ENCODE data around the gene CEP290.

Gene CEP290

DNA sequence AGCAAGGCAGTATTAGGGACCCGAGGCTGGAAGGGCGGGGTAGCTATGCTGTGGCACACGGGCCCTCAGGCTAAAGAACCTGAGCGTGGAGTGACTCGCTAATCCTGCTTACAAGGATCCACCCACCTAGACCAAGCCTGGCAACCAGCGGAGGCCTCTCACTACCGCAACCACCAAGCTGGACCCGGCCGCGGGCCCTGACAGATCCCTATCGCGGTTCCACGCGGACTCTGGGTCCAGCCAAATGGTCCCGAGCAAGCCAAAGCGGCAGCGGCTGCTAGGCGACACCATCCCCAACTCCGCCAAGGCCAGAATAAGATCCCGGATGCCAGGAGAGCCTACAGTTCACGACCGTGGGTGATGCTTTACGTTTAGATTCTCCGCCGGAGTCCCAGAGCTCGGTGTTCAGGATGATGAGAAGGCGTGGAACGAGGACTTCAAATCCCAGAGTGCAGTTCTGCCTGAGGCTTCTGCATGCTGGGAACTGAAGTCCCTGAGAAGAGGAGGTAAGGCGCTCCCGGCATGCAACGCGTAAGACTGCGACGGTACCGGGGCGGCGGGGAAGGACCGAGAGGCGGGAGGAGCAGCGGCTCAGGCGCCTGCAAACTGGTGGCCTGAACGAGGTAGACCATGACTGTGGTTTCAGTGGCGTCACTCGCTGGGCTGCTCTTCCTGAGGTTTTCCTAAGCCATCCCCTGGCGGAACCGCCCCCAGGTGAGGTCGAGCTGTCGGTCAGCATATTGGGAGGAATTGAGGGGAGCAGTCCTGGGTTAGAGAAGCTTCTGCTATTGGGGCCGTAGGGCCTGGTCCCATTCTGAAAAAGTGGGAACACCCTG, at the start of gene CEP290, which contains the start of gene TMTC3:
Gene CEP290, minus strand, starts transcription at position 315 of the 836 bp plus-strand sequence. CDS start 781 bp downstream, outside the sequence.
Gene TMTC3, plus strand, starts transcription at position 534 of the 836 bp plus-strand sequence. CDS start 6,009 bp downstream, outside the sequence.
- peak; percentile 99 for DNase-seq (ENCODE audit: low spot score)

DNA sequence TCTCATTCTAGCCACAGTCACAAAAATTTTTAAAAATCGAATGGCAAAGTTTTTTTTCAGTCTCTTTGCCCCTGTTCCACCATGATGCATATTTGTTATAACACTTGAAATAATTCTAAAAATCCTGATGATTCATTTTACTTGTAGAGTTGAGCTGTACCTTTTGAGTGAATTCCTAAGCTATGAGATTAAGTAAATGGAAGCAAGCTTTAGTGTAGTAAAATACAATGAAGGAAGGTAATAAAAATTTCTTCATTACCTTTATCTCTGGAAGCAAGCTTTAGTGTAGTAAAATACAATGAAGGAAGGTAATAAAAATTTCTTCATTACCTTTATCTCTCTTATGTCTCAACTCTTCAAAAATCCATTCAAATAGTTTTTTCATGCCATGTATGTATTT, 46.3 kb upstream of the CEP290 start:
- DNase-seq (ENCODE audit: low spot score) = no peak

- DNase-seq (ENCODE audit: low spot score) = no peak
Measured at GRCh38 chr12:88187571-88187970, 45.7 kb upstream of the CEP290 start.

- DNase-seq (ENCODE audit: low spot score) = peak; percentile 45
Measured at GRCh38 chr12:88185988-88186387, 44.1 kb upstream of the CEP290 start.

DNA sequence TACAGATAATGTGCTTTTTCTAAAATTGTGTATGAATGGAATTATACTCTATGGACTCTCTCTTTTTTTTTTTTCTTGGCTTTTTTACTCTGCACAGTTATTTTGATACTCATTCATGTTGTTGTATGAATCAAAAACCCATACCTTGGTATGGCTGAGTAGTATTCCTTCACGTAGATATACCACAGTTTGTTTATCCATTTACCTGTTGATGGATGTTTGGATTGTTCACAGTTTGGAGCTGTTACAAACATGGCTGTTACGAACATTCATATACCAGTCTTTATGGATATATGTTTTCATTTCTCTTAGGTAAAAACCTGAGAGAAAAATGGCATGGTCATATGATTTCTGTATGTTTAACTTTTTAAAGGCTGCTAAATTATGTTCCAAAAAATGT, 43.4 kb upstream of the CEP290 start:
- DNase-seq (ENCODE audit: low spot score) = no peak

- DNase-seq (ENCODE audit: low spot score) = no peak
Measured at GRCh38 chr12:88184196-88184595, 42.3 kb upstream of the CEP290 start.

- no peak for DNase-seq (ENCODE audit: low spot score)
Measured at GRCh38 chr12:88182416-88182815, 40.5 kb upstream of the CEP290 start.

DNA sequence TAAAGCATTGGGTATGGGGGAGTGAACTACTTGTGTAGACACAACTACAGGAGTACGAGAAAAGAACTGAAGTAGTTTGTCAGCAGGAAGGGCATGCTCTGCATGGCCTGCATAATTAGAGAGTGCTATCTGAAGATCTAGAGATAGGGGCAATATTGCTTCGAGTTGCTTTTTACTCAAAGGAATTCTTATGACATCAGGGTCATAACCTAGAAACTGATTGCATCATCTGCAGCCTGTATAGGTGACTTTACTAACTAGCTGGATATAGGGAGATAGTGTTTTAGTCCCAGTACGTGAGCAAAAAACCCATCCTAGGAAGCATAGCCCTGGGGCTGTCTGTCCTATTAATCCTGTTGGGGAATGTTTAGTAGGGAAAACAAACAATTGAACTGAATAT, 40.0 kb upstream of the CEP290 start:
- no peak for DNase-seq (ENCODE audit: low spot score)

GRCh38 chr12:88179436-88180014, 37.6 kb upstream of the CEP290 start:
- no peak for DNase-seq (ENCODE audit: low spot score)

GRCh38 chr12:88175544-88175943, 33.7 kb upstream of the CEP290 start:
- DNase-seq (ENCODE audit: low spot score) = no peak

DNA sequence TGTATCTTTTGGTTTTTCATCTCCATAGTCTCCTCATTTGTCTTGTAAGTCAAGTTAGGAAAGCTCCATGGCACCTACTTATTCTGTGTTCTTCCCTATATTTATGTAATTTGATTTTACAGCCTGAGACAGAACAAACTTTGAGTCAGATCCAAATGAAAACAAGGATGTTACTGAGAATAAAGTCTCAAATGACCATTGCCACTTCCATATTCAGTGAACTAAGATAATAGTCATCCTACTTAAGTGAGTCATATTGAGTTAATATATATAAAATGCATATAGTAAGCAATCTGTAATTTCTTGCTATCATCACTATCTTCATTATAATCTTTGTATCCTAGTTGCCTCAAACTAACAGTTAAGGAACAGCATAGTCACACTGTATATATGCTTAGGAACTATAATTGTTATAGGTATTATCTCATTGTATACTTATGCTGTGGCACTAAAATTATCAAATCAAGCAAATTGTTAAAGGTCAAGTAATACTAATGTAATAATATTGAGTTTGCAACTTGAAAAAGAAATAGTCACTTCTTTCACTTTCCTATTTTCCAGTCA, 31.0 kb upstream of the CEP290 start:
- DNase-seq (ENCODE audit: low spot score) = peak; percentile 10

- DNase-seq (ENCODE audit: low spot score) = no peak
Measured at GRCh38 chr12:88167384-88167783, 25.5 kb upstream of the CEP290 start.

DNA sequence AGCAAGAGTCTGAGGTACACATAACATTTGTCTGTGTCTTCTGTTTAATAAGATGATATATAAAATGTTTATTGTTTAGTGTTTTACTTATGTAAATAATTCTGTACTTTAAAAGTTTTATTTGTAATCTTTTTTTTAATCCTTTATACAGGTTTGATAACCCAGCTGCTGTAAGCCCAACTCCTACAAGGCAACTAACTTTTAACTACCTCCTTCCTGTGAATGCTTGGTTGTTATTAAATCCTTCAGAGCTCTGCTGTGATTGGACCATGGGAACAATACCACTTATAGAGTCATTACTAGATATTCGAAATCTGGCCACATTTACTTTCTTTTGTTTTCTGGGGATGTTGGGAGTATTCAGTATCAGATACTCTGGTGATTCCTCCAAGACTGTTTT, 24.3 kb upstream of the CEP290 start:
- DNase-seq (ENCODE audit: low spot score) = no peak

- no peak for DNase-seq (ENCODE audit: low spot score)
Measured at GRCh38 chr12:88163371-88163770, 21.5 kb upstream of the CEP290 start.

DNA sequence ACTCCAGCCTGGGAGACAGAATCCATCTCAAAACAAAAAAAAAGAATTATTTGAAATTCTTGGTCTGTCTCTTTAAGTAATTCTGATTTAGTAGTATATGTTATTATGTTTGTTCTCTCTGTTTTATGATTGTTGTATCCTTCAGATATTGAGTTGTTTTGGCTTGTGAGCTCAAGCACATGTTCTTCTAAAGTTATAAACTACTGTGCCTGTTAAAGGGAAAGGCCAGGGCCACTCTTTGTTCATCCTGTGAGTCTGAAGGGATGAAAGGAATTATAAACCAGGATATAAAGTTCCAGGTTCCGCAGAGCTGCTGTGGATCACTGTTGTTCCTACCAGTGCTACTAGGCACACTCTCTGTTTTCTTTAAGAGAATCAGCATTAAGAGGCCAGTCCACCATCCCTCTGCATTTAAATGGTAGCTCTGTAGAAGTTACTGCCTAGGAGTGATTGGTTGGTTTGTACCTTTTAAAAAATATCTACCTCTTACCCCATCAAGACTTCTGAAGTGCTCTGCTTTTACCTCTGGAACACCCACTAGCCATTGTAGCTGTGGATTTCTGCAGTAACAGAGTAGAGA, 14.3 kb upstream of the CEP290 start:
- DNase-seq (ENCODE audit: low spot score) = no peak

GRCh38 chr12:88153959-88154358, 12.1 kb upstream of the CEP290 start:
- DNase-seq (ENCODE audit: low spot score) = peak; percentile 50

GRCh38 chr12:88150063-88150462, 8.2 kb upstream of the CEP290 start:
- DNase-seq (ENCODE audit: low spot score) = no peak

DNA sequence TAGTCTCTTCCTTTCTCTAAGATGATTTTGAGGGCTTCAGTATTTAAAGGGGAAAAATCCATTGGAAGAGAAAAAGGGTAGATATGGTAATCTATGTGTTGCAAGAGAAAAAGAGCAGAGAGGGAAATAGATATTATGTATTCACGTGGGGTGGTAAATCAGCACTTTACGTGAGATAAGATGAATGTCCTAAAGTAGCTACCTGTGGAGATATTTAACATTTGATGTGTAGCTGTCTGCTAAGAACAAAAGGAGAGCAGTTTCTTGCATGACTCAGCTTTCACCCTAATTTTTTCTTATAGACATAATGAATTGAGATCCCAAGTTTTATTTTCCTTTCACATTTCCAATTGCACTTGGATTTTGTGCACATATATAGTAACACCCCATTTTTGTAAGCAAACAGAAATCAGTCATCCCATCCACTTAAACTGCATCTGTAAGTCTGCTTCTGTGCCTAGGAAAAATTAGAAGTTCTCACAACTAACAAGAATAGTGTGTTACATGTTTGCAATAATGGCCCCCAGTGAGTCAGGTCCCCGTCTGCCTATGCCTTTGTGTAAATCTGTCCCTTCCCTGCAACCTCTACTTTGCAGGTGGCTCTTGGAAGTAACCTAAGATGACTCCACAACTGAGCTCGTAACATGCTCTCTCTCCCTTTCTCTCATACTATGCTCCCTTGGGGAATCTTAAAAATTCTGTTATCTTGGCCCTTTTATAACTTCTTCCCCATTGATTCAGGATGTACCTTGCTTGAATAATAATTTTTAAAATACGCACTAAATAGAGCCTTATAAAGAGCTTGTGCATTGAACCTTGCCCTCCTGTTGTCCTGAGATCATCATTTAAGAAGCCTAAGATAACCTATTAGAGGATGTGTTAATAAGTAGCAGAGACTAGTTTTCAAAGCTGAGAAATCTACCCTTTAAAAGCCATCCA, 3.9 kb upstream of the CEP290 start:
- no peak for DNase-seq (ENCODE audit: low spot score)

DNA sequence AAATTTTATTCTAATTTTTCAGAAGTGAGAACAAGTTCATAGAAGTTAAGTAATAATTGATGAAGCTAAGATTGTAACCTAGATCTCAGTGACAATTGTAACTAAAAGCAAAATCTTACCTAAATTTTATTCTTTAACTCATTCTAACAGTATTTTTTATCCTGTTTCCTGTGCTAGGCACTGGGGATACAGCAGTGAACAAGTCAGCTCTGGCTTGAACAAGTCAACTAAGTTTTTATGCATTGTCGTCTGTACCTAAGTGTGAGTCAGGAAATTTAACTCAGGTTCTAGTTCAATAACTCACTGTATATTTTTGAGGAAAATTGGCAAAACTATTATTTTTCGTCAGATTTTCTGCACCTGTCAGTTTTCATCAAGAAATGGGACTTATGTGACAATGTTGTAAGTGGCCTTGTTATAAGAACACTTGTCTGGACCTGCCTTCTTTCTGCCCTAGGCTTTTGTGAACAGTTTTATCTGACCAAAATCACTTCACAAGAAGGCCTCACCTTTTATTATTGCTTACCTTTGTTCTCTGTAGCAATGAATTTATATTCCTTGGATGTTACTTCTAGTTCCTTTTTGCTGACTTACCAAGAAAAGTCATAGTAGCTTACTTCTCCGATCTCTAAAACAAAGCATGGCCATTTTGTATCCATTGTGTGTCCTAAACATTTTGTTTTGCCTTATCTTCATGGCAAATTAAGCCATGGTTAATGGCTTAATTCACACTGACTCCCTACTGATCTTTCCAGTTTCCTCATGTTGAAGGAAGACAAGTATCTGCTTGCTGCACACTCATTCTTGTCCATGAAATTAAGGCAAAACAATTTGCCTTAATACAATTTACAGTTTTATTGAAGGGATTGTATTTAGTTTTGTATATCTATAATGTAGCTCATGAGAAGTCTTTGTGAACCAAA, 2.9 kb upstream of the CEP290 start:
- DNase-seq (ENCODE audit: low spot score) = no peak

- DNase-seq (ENCODE audit: low spot score) = no peak
Measured at GRCh38 chr12:88144037-88144436, 2.1 kb upstream of the CEP290 start.

DNA sequence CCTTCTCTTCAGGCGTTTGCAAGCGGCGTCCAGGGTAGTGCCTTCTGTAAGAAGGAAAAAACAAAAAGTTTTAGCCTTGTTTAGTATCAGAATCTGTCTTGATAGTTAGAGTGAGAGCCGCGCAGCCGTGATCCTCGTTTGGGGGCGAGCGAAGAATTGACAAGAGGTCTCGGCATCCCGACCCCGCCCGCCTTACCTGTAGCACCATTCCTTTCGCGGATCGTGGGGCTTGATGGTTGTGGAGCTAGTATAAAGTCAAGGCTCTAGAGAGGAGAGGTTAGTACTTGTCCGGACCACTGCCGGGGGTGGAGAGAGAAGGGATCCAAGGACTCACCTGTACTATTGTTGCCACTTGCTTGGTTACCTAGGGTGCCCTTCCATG, 713 bp upstream of the CEP290 start:
- DNase-seq (ENCODE audit: low spot score) = no peak

All from kidney capillary endothelial cell (primary cell).